ENCODE data around the gene HSPA12B.

Gene HSPA12B

DNA sequence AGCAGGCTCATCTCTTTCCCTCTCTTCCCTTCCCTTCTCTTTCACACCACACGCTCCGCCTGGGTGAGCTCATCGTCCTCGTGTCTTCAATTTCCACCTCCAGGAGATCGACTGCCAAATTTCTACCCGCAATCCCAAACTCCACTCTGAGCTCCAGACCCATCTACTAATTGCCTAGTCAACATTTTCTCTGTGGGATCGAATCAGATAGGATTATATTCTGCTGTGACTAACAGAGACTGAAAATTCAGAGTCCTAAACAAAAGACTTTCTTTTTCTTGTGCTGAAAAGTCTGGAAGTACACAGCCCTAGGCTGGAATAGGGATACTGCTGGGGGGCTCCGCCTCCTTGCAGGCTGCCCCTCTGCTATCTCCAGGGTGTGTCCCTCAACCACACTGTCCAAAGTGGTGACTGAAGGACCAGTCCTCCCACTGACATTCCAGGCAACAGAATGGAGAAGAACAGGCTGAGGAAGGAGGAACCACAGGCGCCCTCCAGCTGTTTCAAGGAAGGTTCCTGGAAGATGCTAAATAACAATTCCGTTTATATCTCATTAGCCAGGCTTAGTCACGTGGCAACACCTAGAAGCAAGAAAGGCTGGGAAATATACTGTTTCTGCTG lies 5.0 kb upstream of the HSPA12B start (continued):
- TF ChIP-seq, protein P1, sequence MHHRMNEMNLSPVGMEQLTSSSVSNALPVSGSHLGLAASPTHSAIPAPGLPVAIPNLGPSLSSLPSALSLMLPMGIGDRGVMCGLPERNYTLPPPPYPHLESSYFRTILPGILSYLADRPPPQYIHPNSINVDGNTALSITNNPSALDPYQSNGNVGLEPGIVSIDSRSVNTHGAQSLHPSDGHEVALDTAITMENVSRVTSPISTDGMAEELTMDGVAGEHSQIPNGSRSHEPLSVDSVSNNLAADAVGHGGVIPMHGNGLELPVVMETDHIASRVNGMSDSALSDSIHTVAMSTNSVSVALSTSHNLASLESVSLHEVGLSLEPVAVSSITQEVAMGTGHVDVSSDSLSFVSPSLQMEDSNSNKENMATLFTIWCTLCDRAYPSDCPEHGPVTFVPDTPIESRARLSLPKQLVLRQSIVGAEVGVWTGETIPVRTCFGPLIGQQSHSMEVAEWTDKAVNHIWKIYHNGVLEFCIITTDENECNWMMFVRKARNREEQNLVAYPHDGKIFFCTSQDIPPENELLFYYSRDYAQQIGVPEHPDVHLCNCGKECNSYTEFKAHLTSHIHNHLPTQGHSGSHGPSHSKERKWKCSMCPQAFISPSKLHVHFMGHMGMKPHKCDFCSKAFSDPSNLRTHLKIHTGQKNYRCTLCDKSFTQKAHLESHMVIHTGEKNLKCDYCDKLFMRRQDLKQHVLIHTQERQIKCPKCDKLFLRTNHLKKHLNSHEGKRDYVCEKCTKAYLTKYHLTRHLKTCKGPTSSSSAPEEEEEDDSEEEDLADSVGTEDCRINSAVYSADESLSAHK (tag by site-specific recombination; IDR thresholded peaks at IDR 0.05): peak; percentile 56; the same call in 1 of the 2 replicates
- TF ChIP-seq ZNF747 (tag by site-specific recombination; IDR thresholded peaks at IDR 0.05): no peak
- no peak for TF ChIP-seq ZNF785 (tag by site-specific recombination; IDR thresholded peaks at IDR 0.05)
- TF ChIP-seq INSM2 (tag by site-specific recombination; IDR thresholded peaks at IDR 0.05): no peak
- peak; percentile 44; the same call in 1 of the 2 replicates for TF ChIP-seq ZNF366 (tag by site-specific recombination; conservative IDR thresholded peaks at IDR 0.05)
- TF ChIP-seq ZFP69B (tag by site-specific recombination; IDR thresholded peaks at IDR 0.05): no peak
- no peak for TF ChIP-seq ZNF174 (tag by site-specific recombination; IDR thresholded peaks at IDR 0.05)
- TF ChIP-seq, protein P2, sequence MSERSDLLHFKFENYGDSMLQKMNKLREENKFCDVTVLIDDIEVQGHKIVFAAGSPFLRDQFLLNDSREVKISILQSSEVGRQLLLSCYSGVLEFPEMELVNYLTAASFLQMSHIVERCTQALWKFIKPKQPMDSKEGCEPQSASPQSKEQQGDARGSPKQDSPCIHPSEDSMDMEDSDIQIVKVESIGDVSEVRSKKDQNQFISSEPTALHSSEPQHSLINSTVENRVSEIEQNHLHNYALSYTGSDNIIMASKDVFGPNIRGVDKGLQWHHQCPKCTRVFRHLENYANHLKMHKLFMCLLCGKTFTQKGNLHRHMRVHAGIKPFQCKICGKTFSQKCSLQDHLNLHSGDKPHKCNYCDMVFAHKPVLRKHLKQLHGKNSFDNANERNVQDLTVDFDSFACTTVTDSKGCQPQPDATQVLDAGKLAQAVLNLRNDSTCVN (tag by site-specific recombination; optimal IDR thresholded peaks at IDR 0.05): no peak

DNA sequence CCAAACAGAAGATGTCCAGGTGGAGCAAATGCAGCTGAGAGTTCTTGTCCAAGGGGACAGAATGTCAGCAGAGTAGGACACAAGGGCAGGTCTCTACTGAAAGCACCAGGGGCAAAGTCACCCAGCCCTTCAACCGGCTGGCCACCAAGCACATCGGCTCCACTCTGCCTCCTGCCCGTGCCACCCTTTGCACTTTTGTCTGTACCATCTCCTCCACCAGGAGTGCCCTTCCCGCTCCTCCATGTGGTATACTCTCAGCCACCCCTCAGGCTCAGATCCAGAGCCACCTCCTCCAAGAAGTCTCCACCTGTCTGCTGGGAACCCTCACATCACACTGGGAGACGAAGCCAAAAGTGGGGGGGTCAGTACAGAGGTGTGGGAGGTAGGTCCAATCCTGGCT lies 4.1 kb upstream of the HSPA12B start:
- ChIA-PET POLR2A (no interaction called here), CTCF (interaction anchor here (0.7 to 1.1 kb wide), 3 partner anchors 17 to 81 kb away, joined by 3 to 6 read pairs (median 3); no protein-coding TSS in a partner anchor)
- Histone ChIP-seq H3K4me1 (ENCODE audit: control insufficient read depth, insufficient read depth, low read length) (peaks cover 10% of the 10 kb centered on the region), H3K36me3 (ENCODE audit: control insufficient read depth in 2 of 2, insufficient read depth in 1 of 2, low read length in 2 of 2) (no peaks in the 10 kb centered on the region), H3K4me3 (ENCODE audit: low read depth, low read length) (no peak overlapping the region), H3K27ac (ENCODE audit: extremely low read depth, low read depth, low read length) (no peak overlapping the region), H3K9me3 (ENCODE audit: control insufficient read depth, insufficient read depth, low read depth, low read length) (no peaks in the 10 kb centered on the region)
- TF ChIP-seq, protein P3, sequence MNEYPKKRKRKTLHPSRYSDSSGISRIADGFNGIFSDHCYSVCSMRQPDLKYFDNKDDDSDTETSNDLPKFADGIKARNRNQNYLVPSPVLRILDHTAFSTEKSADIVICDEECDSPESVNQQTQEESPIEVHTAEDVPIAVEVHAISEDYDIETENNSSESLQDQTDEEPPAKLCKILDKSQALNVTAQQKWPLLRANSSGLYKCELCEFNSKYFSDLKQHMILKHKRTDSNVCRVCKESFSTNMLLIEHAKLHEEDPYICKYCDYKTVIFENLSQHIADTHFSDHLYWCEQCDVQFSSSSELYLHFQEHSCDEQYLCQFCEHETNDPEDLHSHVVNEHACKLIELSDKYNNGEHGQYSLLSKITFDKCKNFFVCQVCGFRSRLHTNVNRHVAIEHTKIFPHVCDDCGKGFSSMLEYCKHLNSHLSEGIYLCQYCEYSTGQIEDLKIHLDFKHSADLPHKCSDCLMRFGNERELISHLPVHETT (tag by site-specific recombination; IDR thresholded peaks at IDR 0.05): no peak
- TF ChIP-seq ZNF768 (tag by site-specific recombination; IDR thresholded peaks at IDR 0.05): no peak
- no peak for TF ChIP-seq ZNF624 (tag by site-specific recombination; IDR thresholded peaks at IDR 0.05)
- TF ChIP-seq ZNF521 (tag by site-specific recombination; IDR thresholded peaks at IDR 0.05): no peak
- no peak for TF ChIP-seq ZNF292 (tag by site-specific recombination; IDR thresholded peaks at IDR 0.05; ENCODE audit: borderline replicate concordance, low read depth)
- no peak for TF ChIP-seq ZNF529 (tag by site-specific recombination; IDR thresholded peaks at IDR 0.05; ENCODE audit: insufficient replicate concordance)
- TF ChIP-seq ZNF677 (tag by site-specific recombination; IDR thresholded peaks at IDR 0.05): no peak
- no peak for TF ChIP-seq BCL11A (tag by site-specific recombination; IDR thresholded peaks at IDR 0.05; ENCODE audit: low read depth)
- TF ChIP-seq PRDM1 (tag by site-specific recombination; IDR thresholded peaks at IDR 0.05): no peak
